ENCODE measurements around the gene GPX1.
"Not testable (repeated sequence)": the region's sequence is repeated elsewhere in the genome, so short reads cannot be mapped to it uniquely, and the experiment has no call there.

Gene GPX1

GRCh38 chr3:49358217-49358883, at the start of gene GPX1:
GPX1 (minus strand) TSS chr3:49358353; CDS start chr3:49358278, 75 bp downstream.
- TF ChIP-seq CTCF (IDR thresholded peaks at IDR 0.05; ENCODE audit: extremely low read depth, missing control alignments): no peak
- peak; percentile 90 for DNase-seq (ENCODE audit: low spot score)

DNA sequence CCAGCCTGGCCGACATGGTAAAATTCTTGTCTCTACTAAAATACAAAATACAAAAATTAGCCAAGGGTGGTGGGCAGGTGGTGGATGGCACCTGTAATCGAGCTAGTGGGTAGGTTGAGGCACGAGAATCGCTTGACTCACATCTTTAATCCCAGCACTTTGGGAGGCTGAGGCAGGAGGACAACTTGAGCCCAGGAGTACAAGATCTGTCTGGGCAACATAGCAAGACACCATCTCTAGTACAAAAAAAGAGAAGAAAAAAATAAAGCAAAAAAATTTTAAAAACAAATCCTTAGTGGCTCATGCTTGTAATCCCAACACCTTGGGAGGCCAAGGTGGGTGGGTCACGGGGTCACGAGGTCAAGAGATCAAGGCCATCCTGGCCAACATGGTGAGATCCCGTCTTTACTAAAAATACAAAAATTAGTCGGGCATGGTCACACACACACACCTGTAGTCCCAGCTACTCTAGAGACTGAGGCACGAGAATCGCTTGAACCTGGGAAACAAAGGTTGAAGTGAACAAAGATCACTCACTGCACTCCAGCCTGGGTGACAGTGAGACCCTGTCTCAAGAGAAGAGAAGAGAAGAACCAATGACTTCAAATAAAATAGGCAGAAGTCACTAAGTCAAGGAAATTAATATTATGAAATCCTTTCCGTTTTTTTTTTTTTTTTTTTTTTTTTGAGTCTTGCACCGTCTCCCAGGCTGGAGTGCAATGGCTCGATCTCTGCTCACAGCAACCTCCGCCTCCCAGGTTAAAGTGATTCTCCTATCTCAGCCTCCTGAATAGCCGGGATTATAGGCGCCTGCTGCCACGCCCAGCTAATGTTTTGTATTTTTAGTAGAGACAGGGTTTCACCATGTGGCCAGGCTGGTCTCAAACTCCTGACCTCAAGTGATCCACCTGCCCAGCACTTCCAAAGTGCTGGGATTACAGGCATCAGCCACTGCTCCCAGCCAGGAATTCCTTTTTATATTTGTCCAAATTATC, 48.7 kb upstream of the GPX1 start:
- DNase-seq (ENCODE audit: low spot score): no peak
- no peak for TF ChIP-seq CTCF (IDR thresholded peaks at IDR 0.05; ENCODE audit: extremely low read depth, missing control alignments)

GRCh38 chr3:49405570-49405969, 47.4 kb upstream of the GPX1 start:
- not testable (repeated sequence) for DNase-seq (ENCODE audit: low spot score)

GRCh38 chr3:49403891-49404290, 45.7 kb upstream of the GPX1 start:
- DNase-seq (ENCODE audit: low spot score): no peak
- no peak for TF ChIP-seq CTCF (IDR thresholded peaks at IDR 0.05; ENCODE audit: extremely low read depth, missing control alignments)

GRCh38 chr3:49401766-49402165, 43.6 kb upstream of the GPX1 start:
- no peak for DNase-seq (ENCODE audit: low spot score)
- TF ChIP-seq CTCF (IDR thresholded peaks at IDR 0.05; ENCODE audit: extremely low read depth, missing control alignments): no peak

DNA sequence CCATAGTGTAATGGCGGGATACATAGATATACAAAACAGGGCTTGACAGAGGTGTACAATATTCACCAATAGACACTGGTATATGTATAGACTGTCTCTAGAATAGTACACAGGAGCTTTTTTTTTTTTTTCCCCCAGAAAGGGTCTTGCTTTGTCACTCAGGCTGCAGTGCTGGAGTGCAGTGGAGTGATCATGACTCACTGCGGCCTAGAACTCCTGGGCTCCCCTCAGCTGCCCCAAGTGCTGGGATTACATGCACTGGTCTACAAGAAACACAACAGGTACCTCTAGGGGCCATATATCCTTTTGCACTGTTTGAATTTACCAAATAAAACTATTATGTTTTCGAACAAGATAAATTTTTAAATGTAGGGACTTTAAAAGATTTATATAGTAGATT, 41.3 kb upstream of the GPX1 start:
- no peak for DNase-seq (ENCODE audit: low spot score)
- no peak for TF ChIP-seq CTCF (IDR thresholded peaks at IDR 0.05; ENCODE audit: extremely low read depth, missing control alignments)

DNA sequence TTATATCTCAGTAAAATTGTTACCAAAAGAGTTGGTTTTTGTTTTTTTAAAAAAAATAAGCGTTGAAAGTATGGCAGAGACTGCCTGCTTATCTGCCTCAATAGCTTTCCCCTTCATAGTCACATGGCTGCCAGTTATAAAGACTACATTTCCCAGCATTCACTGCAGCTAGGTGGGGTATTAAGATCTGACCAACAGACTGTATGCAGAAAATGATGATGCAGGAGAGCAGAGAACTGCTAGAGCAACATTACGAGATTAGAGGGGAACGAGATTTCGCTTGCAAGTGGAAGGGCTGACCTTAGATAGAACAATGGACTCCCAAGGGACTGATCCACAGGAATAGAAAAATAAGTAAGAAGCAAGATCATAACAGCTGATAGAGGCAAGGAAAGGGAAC, 39.3 kb upstream of the GPX1 start:
- DNase-seq (ENCODE audit: low spot score): no peak
- TF ChIP-seq CTCF (IDR thresholded peaks at IDR 0.05; ENCODE audit: extremely low read depth, missing control alignments): no peak

DNA sequence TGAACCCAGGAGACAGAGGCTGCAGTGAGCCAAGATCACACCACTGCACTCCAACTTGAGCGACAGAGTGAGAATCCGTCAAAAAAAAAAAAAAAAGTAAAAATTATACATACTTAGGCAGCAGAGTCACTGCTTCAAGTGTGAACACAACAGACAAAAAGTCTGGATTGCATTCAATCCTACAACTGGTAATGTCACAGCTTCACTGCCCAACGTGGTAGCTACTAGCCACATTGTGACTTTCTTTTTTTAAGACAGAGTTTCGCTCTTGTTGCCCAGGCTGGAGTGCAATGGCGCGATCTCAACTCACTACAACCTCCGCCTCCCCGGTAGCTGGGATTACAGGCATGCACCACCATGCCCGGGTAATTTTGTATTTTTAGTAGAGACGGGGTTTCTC, 33.2 kb upstream of the GPX1 start:
- not testable (repeated sequence) for DNase-seq (ENCODE audit: low spot score)
